HCT116 (cell line): ENCODE results near the gene ELMOD2. TPM values are rescaled to one million over a fixed set of nuclear protein-coding genes. Genes with fewer than 3 reads are reported as not detected.

Experiments used
- ATAC-seq: fragments of 200-7000 bp; cut with Tn5 transposase; 2 replicates; pipeline ENCODE4 v1.9.1; 2020; ENCODE audit warnings: mild to moderate bottlenecking, moderate library complexity
- BruUV-seq: library from RNA; stranded (reverse); fragments of 400-500 nt; replicated peaks from 2 replicates; lab custom pipeline; 2021; lab: Mats Ljungman, UMichigan
- CTCF ChIA-PET: fragments of 300-600 bp; sonication (Branson Sonifier 250); formaldehyde crosslinking; loops from one replicate; lab custom pipeline; 2021; ENCODE audit warnings: antibody characterized with exemption; lab: Charles Lee
- POLR2A ChIA-PET: fragments of 300-600, 350-600 bp; sonication (Branson Sonifier 250); formaldehyde crosslinking; loops from one replicate; lab custom pipeline; 2021; ENCODE audit warnings: antibody characterized with exemption; lab: Charles Lee
- RAD21 ChIA-PET, 2 experiments: fragments of 300-600 bp; sonication (Branson Sonifier 250); formaldehyde crosslinking; loops; one replicate each; lab custom pipeline; 2023; ENCODE audit warnings: low total read pairs in 2 of 2; ENCODE audit not compliant: uncharacterized antibody in 2 of 2, unreplicated experiment in 2 of 2, low non-redundant PET in 1 of 2; lab: Charles Lee
- DNase-seq: peaks from one replicate; pipeline ENCODE4 v3.0.0-alpha.2; 2010; ENCODE audit warnings: low read depth, low spot score
- H2AFZ ChIP-seq: fragments of 200-600 bp; shearing (Covaris generic), sonication (generic); 2 replicates; pipeline ENCODE4 v1.6.1; 2017; ENCODE audit warnings: low read depth, mixed run types, mixed read lengths, antibody characterized with exemption, low read length; ENCODE audit not compliant: poor library complexity, severe bottlenecking
- H3K27ac ChIP-seq: 2 replicates; pipeline ENCODE4 v1.5.1; 2012; ENCODE audit warnings: low read depth, low read length
- H3K27me3 ChIP-seq: fragments of 200-600 bp; sonication (generic); 2 replicates; pipeline ENCODE4 v1.6.1; 2016; ENCODE audit warnings: mixed run types, low read length, mixed read lengths; ENCODE audit not compliant: insufficient read depth
- H3K36me3 ChIP-seq, 2 experiments: fragments of 200-500 bp in 1 of 2; fragments of 200-600 bp in 1 of 2; sonication (Bioruptor generic) in 1 of 2; sonication (generic) in 1 of 2; 2 replicates each; pipeline versions ENCODE4 v1.5.1 to v1.6.1; 2014 to 2016; ENCODE audit warnings: low read length in 2 of 2, inconsistent platforms in 1 of 2, mixed read lengths in 1 of 2, mixed run types in 1 of 2; ENCODE audit not compliant: insufficient read depth in 2 of 2, control insufficient read depth in 1 of 2
- H3K4me1 ChIP-seq, 2 experiments: fragments of 200-600 bp in 1 of 2; sonication (generic) in 1 of 2; 2 replicates each; pipeline versions ENCODE4 v1.5.1 to v1.6.1; 2012 to 2017; ENCODE audit warnings: low read length in 2 of 2, inconsistent platforms in 1 of 2, mild to moderate bottlenecking in 1 of 2, mixed read lengths in 1 of 2, mixed run types in 1 of 2, moderate library complexity in 1 of 2; ENCODE audit not compliant: insufficient read depth in 2 of 2, control insufficient read depth in 1 of 2
- H3K4me2 ChIP-seq: fragments of 200-600 bp; sonication (generic); 2 replicates; pipeline ENCODE4 v1.6.1; 2017; ENCODE audit warnings: mixed run types, low read length, mixed read lengths
- H3K4me3 ChIP-seq, 2 experiments: fragments of 200-600 bp in 1 of 2; sonication (generic) in 1 of 2; replicated peaks in 1 of 2; 2 replicates each; pipeline ENCODE4 v1.5.1; 2011 to 2016; ENCODE audit warnings: low read length in 2 of 2, control low read depth in 1 of 2, low read depth in 1 of 2, mild to moderate bottlenecking in 1 of 2, mixed read lengths in 1 of 2, mixed run types in 1 of 2
- H3K79me2 ChIP-seq: fragments of 200-600 bp; sonication (generic); 2 replicates; pipeline ENCODE4 v1.6.1; 2017; ENCODE audit warnings: mild to moderate bottlenecking, mixed run types, low read length, moderate library complexity, mixed read lengths; ENCODE audit not compliant: insufficient read depth
- H3K9ac ChIP-seq: fragments of 200-600 bp; sonication (generic); 2 replicates; pipeline ENCODE4 v1.6.1; 2016; ENCODE audit warnings: low read length, mixed read lengths
- H3K9me2 ChIP-seq: fragments of 200-600 bp; sonication (generic), shearing (Covaris generic); 2 replicates; pipeline ENCODE4 v1.6.1; 2017; ENCODE audit warnings: mixed run types, mild to moderate bottlenecking, moderate library complexity; ENCODE audit not compliant: insufficient read depth
- H3K9me3 ChIP-seq, 2 experiments: fragments of 200-500 bp in 1 of 2; fragments of 200-600 bp in 1 of 2; sonication (Bioruptor generic) in 1 of 2; sonication (generic) in 1 of 2; 2 replicates each; pipeline ENCODE4 v1.6.1; 2014 to 2017; ENCODE audit warnings: low read length in 2 of 2, mixed read lengths in 2 of 2, inconsistent platforms in 1 of 2, low read depth in 1 of 2, mild to moderate bottlenecking in 1 of 2, mixed run types in 1 of 2, moderate library complexity in 1 of 2; ENCODE audit not compliant: control insufficient read depth in 1 of 2, insufficient read depth in 1 of 2
- H4K20me1 ChIP-seq: fragments of 200-600 bp; sonication (generic), shearing (Covaris generic); 2 replicates; pipeline ENCODE4 v1.6.1; 2017; ENCODE audit warnings: mixed run types, mild to moderate bottlenecking, moderate library complexity; ENCODE audit not compliant: insufficient read depth
- CBX3 ChIP-seq: IDR thresholded peaks from 2 replicates; pipeline ENCODE4 v1.6.1; 2012; ENCODE audit warnings: low read depth
- EZH2phosphoT487 ChIP-seq: fragments of 200-600 bp; IDR thresholded peaks from 2 replicates; pipeline ENCODE4 v1.6.1; 2018; ENCODE audit warnings: antibody characterized with exemption, borderline replicate concordance
- POLR2AphosphoS5 ChIP-seq: IDR thresholded peaks from 2 replicates; pipeline ENCODE4 v1.6.1; 2011; ENCODE audit warnings: mild to moderate bottlenecking, low read depth, low read length, moderate library complexity
- RAD21 ChIP-seq: IDR thresholded peaks from 2 replicates; pipeline ENCODE4 v1.6.1; 2012; ENCODE audit warnings: low read depth, mild to moderate bottlenecking
- SIN3A ChIP-seq: IDR thresholded peaks from 2 replicates; pipeline ENCODE4 v1.6.1; 2012; ENCODE audit warnings: low read depth
- SP1 ChIP-seq: IDR thresholded peaks from 2 replicates; pipeline ENCODE4 v1.6.1; 2012; ENCODE audit warnings: low read depth
- ZFX ChIP-seq: fragments of 450-650 bp; IDR thresholded peaks from 2 replicates; pipeline ENCODE4 v1.6.1; 2017
- intact Hi-C: fragments of 100-400 bp; cut with micrococcal nuclease; formaldehyde crosslinking; loops from 2 replicates; pipeline ENCODE4 v1.10.0; 2022
- total RNA-seq: library from RNA; stranded (reverse); gene quantifications from one replicate; pipeline ENCODE4 v1.2.1, GENCODE V29; 2021; ENCODE audit not compliant: unreplicated experiment
- TF ChIP-seq, protein P1 (sequence below): IDR thresholded peaks from 2 replicates; pipeline ENCODE4 v1.6.1; 2011; ENCODE audit warnings: mild to moderate bottlenecking, low read length, moderate library complexity; ENCODE audit not compliant: insufficient replicate concordance; ENCODE audit errors: extremely low read depth

The ELMOD2 gene
- total RNA-seq, 1 experiment from 2014 or later: 26.6 TPM

GRCh38 chr4:140523857-140524742 is at the start of gene ELMOD2 (continued):
- TF ChIP-seq, protein P1, sequence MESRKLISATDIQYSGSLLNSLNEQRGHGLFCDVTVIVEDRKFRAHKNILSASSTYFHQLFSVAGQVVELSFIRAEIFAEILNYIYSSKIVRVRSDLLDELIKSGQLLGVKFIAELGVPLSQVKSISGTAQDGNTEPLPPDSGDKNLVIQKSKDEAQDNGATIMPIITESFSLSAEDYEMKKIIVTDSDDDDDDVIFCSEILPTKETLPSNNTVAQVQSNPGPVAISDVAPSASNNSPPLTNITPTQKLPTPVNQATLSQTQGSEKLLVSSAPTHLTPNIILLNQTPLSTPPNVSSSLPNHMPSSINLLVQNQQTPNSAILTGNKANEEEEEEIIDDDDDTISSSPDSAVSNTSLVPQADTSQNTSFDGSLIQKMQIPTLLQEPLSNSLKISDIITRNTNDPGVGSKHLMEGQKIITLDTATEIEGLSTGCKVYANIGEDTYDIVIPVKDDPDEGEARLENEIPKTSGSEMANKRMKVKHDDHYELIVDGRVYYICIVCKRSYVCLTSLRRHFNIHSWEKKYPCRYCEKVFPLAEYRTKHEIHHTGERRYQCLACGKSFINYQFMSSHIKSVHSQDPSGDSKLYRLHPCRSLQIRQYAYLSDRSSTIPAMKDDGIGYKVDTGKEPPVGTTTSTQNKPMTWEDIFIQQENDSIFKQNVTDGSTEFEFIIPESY: no peak
- TF ChIP-seq RAD21: peak; percentile 43; the same call in 1 of the 2 replicates
- TF ChIP-seq SIN3A: peak; percentile 76
- peak; percentile 62 for TF ChIP-seq ZFX
- peak; percentile 80 for TF ChIP-seq SP1
- TF ChIP-seq EZH2phosphoT487: no peak
- peak; percentile 78; the same call in 1 of the 2 replicates for TF ChIP-seq CBX3

DNA sequence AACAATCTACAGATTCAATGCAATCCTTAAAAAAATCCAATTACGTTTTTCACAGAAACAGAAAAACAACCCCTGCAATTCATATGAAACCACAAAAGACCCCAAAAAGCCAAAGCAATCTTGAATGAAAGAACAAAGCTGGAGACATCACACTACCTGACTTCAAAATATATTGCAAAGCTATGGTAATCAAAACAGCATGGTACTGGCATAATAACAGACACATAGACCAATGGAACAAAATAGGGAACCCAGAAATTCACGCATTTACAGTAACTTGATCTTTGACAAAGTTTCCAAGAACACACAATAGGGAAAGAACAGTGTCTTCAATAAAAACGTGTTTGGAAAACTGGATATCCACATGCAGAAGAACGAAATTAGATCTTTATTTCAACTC is 40.5 kb upstream of the ELMOD2 start:
- Histone ChIP-seq H3K27ac (no peak overlapping the region), H3K4me2 (no peak overlapping the region), H2AFZ (no peak overlapping the region), H3K9me3 (peaks cover 0 to 8% of the 10 kb centered on the region in 2 experiments; a peak in 1 of 4 replicates), H3K9ac (no peak overlapping the region), H3K36me3 (no peaks in the 10 kb centered on the region), H3K79me2 (no peaks in the 10 kb centered on the region), H3K4me3 (no peak overlapping the region), H4K20me1 (no peaks in the 10 kb centered on the region), H3K4me1 (no peaks in the 10 kb centered on the region)
- BruUV-seq: no TSS peak
- no peak for ATAC-seq
- RAD21 ChIA-PET: no interaction called here
- CTCF ChIA-PET: no interaction called here
- TF ChIP-seq CBX3 (peak; percentile 80; the same call in 1 of the 2 replicates), POLR2AphosphoS5 (no peak)
- TF ChIP-seq, all 23 proteins: peak for 1
- Histone ChIP-seq H3K9me2 (no peaks in the 10 kb centered on the region), H3K27me3 (no peaks in the 10 kb centered on the region)
- DNase-seq: no peak
- intact Hi-C loops: no loop called here
- POLR2A ChIA-PET: no interaction called here
